ENCODE data around the gene GALNTL6. TPM values are rescaled to one million over a fixed set of nuclear protein-coding genes. Genes with fewer than 3 reads are reported as not detected.
"Not testable (repeated sequence)": the region's sequence is repeated elsewhere in the genome, so short reads cannot be mapped to it uniquely, and the experiment has no call there.

The GALNTL6 gene
- total RNA-seq, 1 donor from 2014 or later: 2.1 TPM

DNA sequence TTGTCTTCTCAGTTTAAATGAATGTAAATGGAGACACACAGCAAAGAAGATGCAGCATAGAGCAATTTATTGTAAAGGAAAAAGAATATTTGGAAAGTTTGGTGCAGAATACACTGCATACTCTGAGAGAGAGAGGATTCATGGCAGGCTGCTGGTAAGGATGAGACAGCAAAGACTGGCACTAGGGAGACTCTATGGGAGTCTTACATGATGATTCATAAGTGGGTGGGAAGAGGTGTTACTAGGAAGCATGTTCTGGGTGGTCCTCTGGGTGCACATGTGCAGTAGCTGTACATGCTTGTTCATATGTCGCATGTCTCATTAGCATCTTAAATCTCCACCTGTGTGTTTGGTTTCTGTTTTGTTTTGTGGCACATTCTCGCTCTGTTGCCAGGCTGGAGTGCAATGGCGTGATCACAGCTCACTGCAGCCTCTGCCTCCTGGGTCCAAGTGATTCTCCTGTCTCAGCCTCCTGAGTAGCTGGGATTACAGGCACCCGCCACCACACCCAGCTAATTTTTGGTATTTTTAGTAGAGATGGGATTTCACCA lies 1164.4 kb downstream of the GALNTL6 start:
- H3K36me3 ChIP-seq (ENCODE audit: control insufficient read depth in 3 of 3, insufficient read depth in 3 of 3, low read length in 3 of 3); H3K27ac ChIP-seq (ENCODE audit: low read depth, low read length); H3K9ac ChIP-seq (ENCODE audit: low read depth in 1 of 3, low read length in 3 of 3); H3K4me3 ChIP-seq (ENCODE audit: low read length in 3 of 3); H3K9me3 ChIP-seq (ENCODE audit: control insufficient read depth in 3 of 3, low read length in 3 of 3); H3K4me1 ChIP-seq (ENCODE audit: control insufficient read depth in 3 of 3, insufficient read depth in 3 of 3, low read length in 3 of 3): not testable (repeated sequence)
- H3K27me3 ChIP-seq (ENCODE audit: control insufficient read depth in 3 of 3, insufficient read depth in 3 of 3, low read length in 3 of 3): peaks cover 0 to 12% (median 4%) of the 10 kb centered on the region in 3 donors

- H3K4me1 ChIP-seq (ENCODE audit: control insufficient read depth in 3 of 3, insufficient read depth in 3 of 3, low read length in 3 of 3): no peaks in the 10 kb centered on the region
- no peak overlapping the region for H3K9ac ChIP-seq (ENCODE audit: low read depth in 1 of 3, low read length in 3 of 3)
- H3K4me3 ChIP-seq (ENCODE audit: low read length in 3 of 3): no peak overlapping the region
- no peak overlapping the region for H3K27ac ChIP-seq (ENCODE audit: low read depth, low read length)
- no peaks in the 10 kb centered on the region for H3K9me3 ChIP-seq (ENCODE audit: control insufficient read depth in 3 of 3, low read length in 3 of 3)
- H3K27me3 ChIP-seq (ENCODE audit: control insufficient read depth in 3 of 3, insufficient read depth in 3 of 3, low read length in 3 of 3): peaks cover 0 to 12% (median 4%) of the 10 kb centered on the region in 3 donors
- no peaks in the 10 kb centered on the region for H3K36me3 ChIP-seq (ENCODE audit: control insufficient read depth in 3 of 3, insufficient read depth in 3 of 3, low read length in 3 of 3)
These were observed 1165.6 kb downstream of the GALNTL6 start for GRCh38 chr4:172978848-172979247.

DNA sequence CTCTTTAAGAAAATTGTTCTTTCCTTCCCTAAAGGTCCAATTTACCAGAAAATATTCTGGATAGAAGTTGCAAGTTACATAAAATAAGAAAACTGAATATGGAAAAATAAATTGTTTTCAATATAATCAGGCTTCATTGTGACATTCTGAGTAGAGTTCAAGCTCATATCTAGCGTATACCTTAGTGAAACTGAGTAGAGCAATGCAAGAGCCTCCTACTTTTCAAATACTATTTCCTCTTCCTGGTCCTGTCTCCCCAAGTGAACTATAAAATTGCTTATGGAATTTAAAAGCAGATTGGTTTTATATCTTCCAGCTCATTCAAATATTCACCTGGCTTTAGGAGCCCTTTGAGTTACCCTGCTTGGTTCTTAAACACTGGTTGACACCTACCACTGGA lies 1166.1 kb downstream of the GALNTL6 start:
- H3K36me3 ChIP-seq (ENCODE audit: control insufficient read depth in 3 of 3, insufficient read depth in 3 of 3, low read length in 3 of 3): no peaks in the 10 kb centered on the region
- H3K9ac ChIP-seq (ENCODE audit: low read depth in 1 of 3, low read length in 3 of 3): no peak overlapping the region
- no peak overlapping the region for H3K27ac ChIP-seq (ENCODE audit: low read depth, low read length)
- no peaks in the 10 kb centered on the region for H3K4me1 ChIP-seq (ENCODE audit: control insufficient read depth in 3 of 3, insufficient read depth in 3 of 3, low read length in 3 of 3)
- H3K4me3 ChIP-seq (ENCODE audit: low read length in 3 of 3): no peak overlapping the region
- peaks cover 0 to 12% (median 4%) of the 10 kb centered on the region in 3 donors for H3K27me3 ChIP-seq (ENCODE audit: control insufficient read depth in 3 of 3, insufficient read depth in 3 of 3, low read length in 3 of 3)
- H3K9me3 ChIP-seq (ENCODE audit: control insufficient read depth in 3 of 3, low read length in 3 of 3): no peaks in the 10 kb centered on the region

GRCh38 chr4:172980219-172980618 lies 1167.0 kb downstream of the GALNTL6 start:
- Histone ChIP-seq H3K4me3 (ENCODE audit: low read length in 3 of 3) (no peak overlapping the region), H3K9ac (ENCODE audit: low read depth in 1 of 3, low read length in 3 of 3) (no peak overlapping the region), H3K27ac (ENCODE audit: low read depth, low read length) (no peak overlapping the region), H3K36me3 (ENCODE audit: control insufficient read depth in 3 of 3, insufficient read depth in 3 of 3, low read length in 3 of 3) (no peaks in the 10 kb centered on the region), H3K27me3 (ENCODE audit: control insufficient read depth in 3 of 3, insufficient read depth in 3 of 3, low read length in 3 of 3) (peaks cover 0 to 6% (median 3%) of the 10 kb centered on the region in 3 donors), H3K4me1 (ENCODE audit: control insufficient read depth in 3 of 3, insufficient read depth in 3 of 3, low read length in 3 of 3) (no peaks in the 10 kb centered on the region), H3K9me3 (ENCODE audit: control insufficient read depth in 3 of 3, low read length in 3 of 3) (no peaks in the 10 kb centered on the region)

GRCh38 chr4:172982151-172982590 lies 1169.0 kb downstream of the GALNTL6 start:
- Histone ChIP-seq H3K9me3 (ENCODE audit: control insufficient read depth in 3 of 3, low read length in 3 of 3) (no peaks in the 10 kb centered on the region), H3K4me3 (ENCODE audit: low read length in 3 of 3) (no peak overlapping the region), H3K27ac (ENCODE audit: low read depth, low read length) (no peak overlapping the region), H3K36me3 (ENCODE audit: control insufficient read depth in 3 of 3, insufficient read depth in 3 of 3, low read length in 3 of 3) (no peaks in the 10 kb centered on the region), H3K9ac (ENCODE audit: low read depth in 1 of 3, low read length in 3 of 3) (no peak overlapping the region), H3K27me3 (ENCODE audit: control insufficient read depth in 3 of 3, insufficient read depth in 3 of 3, low read length in 3 of 3) (no peaks in the 10 kb centered on the region), H3K4me1 (ENCODE audit: control insufficient read depth in 3 of 3, insufficient read depth in 3 of 3, low read length in 3 of 3) (no peaks in the 10 kb centered on the region)

DNA sequence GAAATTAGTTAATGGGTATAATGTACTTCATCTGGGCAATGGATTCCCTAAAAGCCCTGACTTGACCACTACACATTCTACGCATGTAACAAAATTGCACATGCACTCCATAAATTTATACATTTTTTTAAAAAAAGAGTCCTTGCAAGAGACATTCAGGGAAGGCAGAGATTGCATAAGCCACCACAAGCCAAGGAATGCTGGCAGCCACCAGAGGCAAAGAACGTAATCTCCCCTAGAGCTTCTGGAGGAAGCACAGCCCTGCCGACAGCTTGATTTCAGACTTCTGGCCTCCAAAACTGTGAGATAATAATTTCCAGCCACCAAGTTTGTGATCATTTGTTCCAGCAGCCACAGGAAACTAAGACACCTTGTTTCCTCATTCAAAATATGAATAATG lies 1169.8 kb downstream of the GALNTL6 start:
- no peaks in the 10 kb centered on the region for H3K4me1 ChIP-seq (ENCODE audit: control insufficient read depth in 3 of 3, insufficient read depth in 3 of 3, low read length in 3 of 3)
- H3K27me3 ChIP-seq (ENCODE audit: control insufficient read depth in 3 of 3, insufficient read depth in 3 of 3, low read length in 3 of 3): no peaks in the 10 kb centered on the region
- no peaks in the 10 kb centered on the region for H3K36me3 ChIP-seq (ENCODE audit: control insufficient read depth in 3 of 3, insufficient read depth in 3 of 3, low read length in 3 of 3)
- no peak overlapping the region for H3K4me3 ChIP-seq (ENCODE audit: low read length in 3 of 3)
- no peak overlapping the region for H3K27ac ChIP-seq (ENCODE audit: low read depth, low read length)
- no peak overlapping the region for H3K9ac ChIP-seq (ENCODE audit: low read depth in 1 of 3, low read length in 3 of 3)
- no peaks in the 10 kb centered on the region for H3K9me3 ChIP-seq (ENCODE audit: control insufficient read depth in 3 of 3, low read length in 3 of 3)

DNA sequence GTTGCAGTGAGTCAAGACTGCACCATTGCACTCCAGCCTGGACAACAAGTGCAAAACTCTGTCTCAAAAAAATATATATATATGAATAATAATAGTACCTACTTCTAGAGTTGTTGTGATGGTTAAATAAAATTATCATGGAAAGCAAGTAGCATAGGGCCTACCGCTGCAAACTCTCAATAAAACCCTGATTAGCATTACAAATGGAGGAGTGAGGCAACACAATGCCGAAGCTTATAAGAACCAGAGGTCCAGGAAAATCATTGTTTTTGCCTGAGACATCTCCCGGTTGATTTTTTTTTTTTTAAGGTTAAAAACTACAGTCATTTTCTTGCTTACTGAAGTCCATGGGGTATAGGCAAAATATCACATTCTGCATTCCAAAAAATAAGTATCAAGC lies 1170.4 kb downstream of the GALNTL6 start:
- no peaks in the 10 kb centered on the region for H3K27me3 ChIP-seq (ENCODE audit: control insufficient read depth in 3 of 3, insufficient read depth in 3 of 3, low read length in 3 of 3)

DNA sequence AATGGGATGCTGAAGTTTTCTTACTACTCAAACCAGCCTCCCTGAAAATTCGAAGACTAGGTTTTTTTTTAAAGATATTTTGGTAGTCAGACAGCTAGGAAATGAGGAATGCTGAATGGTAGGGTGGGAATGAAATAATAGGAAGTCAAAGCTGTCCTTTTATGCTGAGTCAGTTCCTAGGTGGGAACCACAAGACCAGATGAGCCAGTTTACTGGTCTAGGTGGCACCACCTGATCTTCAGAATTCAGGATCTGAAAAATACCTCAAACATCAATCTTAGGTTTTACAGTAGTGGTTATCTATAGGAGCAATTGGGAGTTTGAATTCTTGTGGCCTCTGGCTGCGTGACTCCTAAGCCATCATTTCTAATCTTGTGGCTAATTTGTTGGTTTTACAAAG lies 1172.3 kb downstream of the GALNTL6 start:
- no peaks in the 10 kb centered on the region for H3K4me1 ChIP-seq (ENCODE audit: control insufficient read depth in 3 of 3, insufficient read depth in 3 of 3, low read length in 3 of 3)

More for the DNA sequence above, 1170.4 kb downstream of the GALNTL6 start:
- no peak overlapping the region for H3K4me3 ChIP-seq (ENCODE audit: low read length in 3 of 3)
- H3K9ac ChIP-seq (ENCODE audit: low read depth in 1 of 3, low read length in 3 of 3): no peak overlapping the region
- no peaks in the 10 kb centered on the region for H3K9me3 ChIP-seq (ENCODE audit: control insufficient read depth in 3 of 3, low read length in 3 of 3)
- no peak overlapping the region for H3K27ac ChIP-seq (ENCODE audit: low read depth, low read length)
- H3K36me3 ChIP-seq (ENCODE audit: control insufficient read depth in 3 of 3, insufficient read depth in 3 of 3, low read length in 3 of 3): no peaks in the 10 kb centered on the region
- H3K4me1 ChIP-seq (ENCODE audit: control insufficient read depth in 3 of 3, insufficient read depth in 3 of 3, low read length in 3 of 3): no peaks in the 10 kb centered on the region

DNA sequence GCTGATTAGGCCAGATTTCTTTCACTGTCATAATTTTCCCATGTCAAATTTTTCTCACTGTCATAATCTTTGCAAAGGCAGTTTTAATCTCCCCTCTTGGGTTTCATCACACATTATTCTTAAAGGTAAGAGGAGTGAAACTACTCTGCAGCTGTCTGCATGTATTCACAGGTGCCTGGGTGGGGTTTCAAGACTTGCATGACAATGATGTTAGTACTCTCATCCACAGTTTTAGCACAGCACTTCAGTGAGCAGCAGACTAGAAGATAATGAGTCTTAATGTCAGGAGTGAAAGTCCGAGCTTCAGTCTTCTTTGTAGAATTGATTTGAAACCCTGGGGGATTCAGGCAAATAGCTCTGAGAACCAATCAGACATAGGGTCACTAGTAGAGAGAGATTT lies 1172.9 kb downstream of the GALNTL6 start:
- Histone ChIP-seq H3K27me3 (ENCODE audit: control insufficient read depth in 3 of 3, insufficient read depth in 3 of 3, low read length in 3 of 3) (no peaks in the 10 kb centered on the region), H3K27ac (ENCODE audit: low read depth, low read length) (no peak overlapping the region), H3K36me3 (ENCODE audit: control insufficient read depth in 3 of 3, insufficient read depth in 3 of 3, low read length in 3 of 3) (no peaks in the 10 kb centered on the region), H3K9ac (ENCODE audit: low read depth in 1 of 3, low read length in 3 of 3) (no peak overlapping the region), H3K4me1 (ENCODE audit: control insufficient read depth in 3 of 3, insufficient read depth in 3 of 3, low read length in 3 of 3) (no peaks in the 10 kb centered on the region), H3K4me3 (ENCODE audit: low read length in 3 of 3) (no peak overlapping the region), H3K9me3 (ENCODE audit: control insufficient read depth in 3 of 3, low read length in 3 of 3) (no peaks in the 10 kb centered on the region)

More for the DNA sequence above, 1172.3 kb downstream of the GALNTL6 start:
- H3K27ac ChIP-seq (ENCODE audit: low read depth, low read length): no peak overlapping the region
- H3K4me3 ChIP-seq (ENCODE audit: low read length in 3 of 3): no peak overlapping the region
- H3K36me3 ChIP-seq (ENCODE audit: control insufficient read depth in 3 of 3, insufficient read depth in 3 of 3, low read length in 3 of 3): no peaks in the 10 kb centered on the region
- no peak overlapping the region for H3K9ac ChIP-seq (ENCODE audit: low read depth in 1 of 3, low read length in 3 of 3)
- no peaks in the 10 kb centered on the region for H3K27me3 ChIP-seq (ENCODE audit: control insufficient read depth in 3 of 3, insufficient read depth in 3 of 3, low read length in 3 of 3)
- H3K9me3 ChIP-seq (ENCODE audit: control insufficient read depth in 3 of 3, low read length in 3 of 3): no peaks in the 10 kb centered on the region

DNA sequence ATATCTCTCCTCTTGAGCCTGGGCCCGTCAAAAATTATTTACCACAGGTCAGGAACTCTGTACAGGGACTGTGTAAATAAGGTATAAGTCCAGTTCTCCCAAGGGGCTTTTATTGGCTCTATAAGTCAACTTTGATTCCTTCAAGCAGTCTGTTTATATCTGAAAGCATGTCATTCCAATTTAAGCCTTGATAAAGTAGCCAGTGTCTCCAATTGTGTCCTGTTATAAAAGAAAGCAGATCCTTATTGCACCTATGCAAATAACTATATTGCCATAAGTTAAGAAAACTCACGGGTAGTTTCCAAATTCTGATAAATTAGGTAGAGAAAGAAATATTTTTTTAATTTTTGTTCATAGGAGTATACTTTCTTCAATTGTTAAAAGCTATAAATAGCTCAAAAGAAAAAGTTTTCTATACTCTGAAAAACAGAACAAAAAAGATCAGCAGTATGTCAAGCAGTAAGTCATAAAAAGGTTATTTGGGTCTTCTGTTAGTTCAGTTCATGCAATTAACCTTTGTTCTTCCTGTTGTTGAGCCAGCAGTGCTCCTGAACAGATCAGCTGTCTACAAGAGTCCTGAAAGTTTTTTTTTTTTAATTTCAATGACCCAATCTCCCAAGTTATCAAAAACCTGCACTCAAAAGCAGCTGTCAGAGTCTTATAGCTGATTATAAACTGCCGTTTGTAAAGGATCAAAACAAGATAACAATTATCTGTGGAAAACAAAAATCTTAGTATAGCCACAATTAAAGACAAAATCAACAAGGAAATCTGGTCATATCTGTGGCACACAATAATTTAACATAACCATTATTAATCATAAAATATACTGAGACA lies 1177.0 kb downstream of the GALNTL6 start:
- H3K4me1 ChIP-seq (ENCODE audit: control insufficient read depth in 3 of 3, insufficient read depth in 3 of 3, low read length in 3 of 3): no peaks in the 10 kb centered on the region
- H3K27ac ChIP-seq (ENCODE audit: low read depth, low read length): no peak overlapping the region
- H3K27me3 ChIP-seq (ENCODE audit: control insufficient read depth in 3 of 3, insufficient read depth in 3 of 3, low read length in 3 of 3): no peaks in the 10 kb centered on the region
- no peak overlapping the region for H3K9ac ChIP-seq (ENCODE audit: low read depth in 1 of 3, low read length in 3 of 3)
- no peak overlapping the region for H3K4me3 ChIP-seq (ENCODE audit: low read length in 3 of 3)
- no peaks in the 10 kb centered on the region for H3K36me3 ChIP-seq (ENCODE audit: control insufficient read depth in 3 of 3, insufficient read depth in 3 of 3, low read length in 3 of 3)
- no peaks in the 10 kb centered on the region for H3K9me3 ChIP-seq (ENCODE audit: control insufficient read depth in 3 of 3, low read length in 3 of 3)

All from skeletal muscle tissue (tissue), 4 donors.